ENCODE measurements around the gene NXPH1. TPM values are rescaled to one million over a fixed set of nuclear protein-coding genes. Genes with fewer than 3 reads are reported as not detected.

NXPH1 gene
- polyA plus RNA-seq, 1 donor (not counting 4 experiments of a cell fraction or from before 2014, with no cell fraction given): not detected

GRCh38 chr7:8620169-8620568, 186.8 kb downstream of the NXPH1 start:
- Histone ChIP-seq H3K4me3 (ENCODE audit: control insufficient read depth in 2 of 3, extremely low read depth in 1 of 3, insufficient read depth in 2 of 3, low read depth in 1 of 3, low read length in 3 of 3) (no peak overlapping the region), H3K27me3 (ENCODE audit: control insufficient read depth, extremely low read depth, insufficient read depth, low read length) (no peaks in the 10 kb centered on the region), H4K20me1 (ENCODE audit: control insufficient read depth, extremely low read depth, insufficient read depth, low read length) (no peaks in the 10 kb centered on the region), H2AFZ (ENCODE audit: control insufficient read depth, low read length) (no peak overlapping the region), H3K4me2 (ENCODE audit: control insufficient read depth, extremely low read depth, insufficient read depth, low read depth, low read length) (no peak overlapping the region), H3K36me3 (ENCODE audit: control insufficient read depth in 2 of 2, extremely low read depth in 1 of 2, insufficient read depth in 2 of 2, low read length in 2 of 2) (no peaks in the 10 kb centered on the region), H3K9me1 (ENCODE audit: control insufficient read depth, extremely low read depth, insufficient read depth, low read length) (no peaks in the 10 kb centered on the region), H3K27ac (ENCODE audit: control insufficient read depth, insufficient read depth, low read length) (no peak overlapping the region), H3K79me2 (ENCODE audit: control insufficient read depth, insufficient read depth, low read length) (no peaks in the 10 kb centered on the region), H3K9ac (ENCODE audit: control insufficient read depth, extremely low read depth, insufficient read depth, low read length) (no peak overlapping the region), H3K4me1 (ENCODE audit: control insufficient read depth, extremely low read depth, insufficient read depth, low read length) (no peaks in the 10 kb centered on the region), H3K9me3 (ENCODE audit: control insufficient read depth, low read depth, low read length) (no peaks in the 10 kb centered on the region)
- dilution Hi-C loops (cut with MboI; ENCODE audit: extremely low pct_ligation_motif_present, low sequenced_read_pairs): no loop called here
- no peak for TF ChIP-seq CTCF (optimal IDR thresholded peaks at IDR 0.05 in 1 of 3, IDR thresholded peaks at IDR 0.05 in 1 of 3, conservative IDR thresholded peaks at IDR 0.05 in 1 of 3; ENCODE audit: extremely low read depth in 1 of 3, insufficient read depth in 2 of 3, low read length in 3 of 3)
- no peak for TF ChIP-seq EZH2 (IDR thresholded peaks at IDR 0.05; ENCODE audit: low read length)
- DNase-seq (ENCODE audit: low read depth, low spot score) (no peak), FAIRE-seq (no peak)

DNA sequence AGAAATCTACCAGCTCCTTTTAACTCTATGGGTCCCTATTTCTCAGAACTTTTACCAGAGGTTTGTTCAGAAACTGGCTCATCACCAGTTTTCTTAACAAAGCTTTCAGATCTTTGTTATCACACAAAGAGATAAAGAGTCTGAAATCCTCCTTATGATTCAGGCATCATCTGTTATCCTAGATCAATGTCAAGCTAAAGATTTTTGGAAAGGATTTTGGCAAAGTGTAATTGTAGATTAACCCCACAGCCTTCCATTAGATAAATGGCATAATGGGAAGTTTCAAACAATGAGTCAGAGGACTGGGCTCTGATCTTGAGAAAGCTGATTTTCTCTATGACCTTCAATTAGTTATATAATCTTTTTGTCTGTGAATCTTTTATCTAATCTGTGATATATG, 192.2 kb downstream of the NXPH1 start:
- Histone ChIP-seq H3K9me3 (ENCODE audit: control insufficient read depth, low read depth, low read length) (no peaks in the 10 kb centered on the region), H3K4me2 (ENCODE audit: control insufficient read depth, extremely low read depth, insufficient read depth, low read depth, low read length) (no peak overlapping the region), H3K9ac (ENCODE audit: control insufficient read depth, extremely low read depth, insufficient read depth, low read length) (no peak overlapping the region), H3K4me3 (ENCODE audit: control insufficient read depth in 2 of 3, extremely low read depth in 1 of 3, insufficient read depth in 2 of 3, low read depth in 1 of 3, low read length in 3 of 3) (no peak overlapping the region), H3K9me1 (ENCODE audit: control insufficient read depth, extremely low read depth, insufficient read depth, low read length) (no peaks in the 10 kb centered on the region), H3K36me3 (ENCODE audit: control insufficient read depth in 2 of 2, extremely low read depth in 1 of 2, insufficient read depth in 2 of 2, low read length in 2 of 2) (no peaks in the 10 kb centered on the region), H4K20me1 (ENCODE audit: control insufficient read depth, extremely low read depth, insufficient read depth, low read length) (no peaks in the 10 kb centered on the region), H3K27ac (ENCODE audit: control insufficient read depth, insufficient read depth, low read length) (no peak overlapping the region), H3K79me2 (ENCODE audit: control insufficient read depth, insufficient read depth, low read length) (no peaks in the 10 kb centered on the region), H3K4me1 (ENCODE audit: control insufficient read depth, extremely low read depth, insufficient read depth, low read length) (no peaks in the 10 kb centered on the region), H2AFZ (ENCODE audit: control insufficient read depth, low read length) (no peak overlapping the region), H3K27me3 (ENCODE audit: control insufficient read depth, extremely low read depth, insufficient read depth, low read length) (no peaks in the 10 kb centered on the region)
- FAIRE-seq (no peak), DNase-seq (ENCODE audit: low read depth, low spot score) (no peak)
- TF ChIP-seq CTCF (optimal IDR thresholded peaks at IDR 0.05 in 1 of 3, IDR thresholded peaks at IDR 0.05 in 1 of 3, conservative IDR thresholded peaks at IDR 0.05 in 1 of 3; ENCODE audit: extremely low read depth in 1 of 3, insufficient read depth in 2 of 3, low read length in 3 of 3): no peak
- TF ChIP-seq EZH2 (IDR thresholded peaks at IDR 0.05; ENCODE audit: low read length): no peak
- dilution Hi-C loops (cut with MboI; ENCODE audit: extremely low pct_ligation_motif_present, low sequenced_read_pairs): no loop called here

Measured in keratinocyte (primary cell).